ENCODE measurements around the gene KRT76. TPM values are rescaled to one million over a fixed set of nuclear protein-coding genes. Genes with fewer than 3 reads are reported as not detected.

The KRT76 gene
- total RNA-seq, 1 experiment from 2014 or later = not detected

DNA sequence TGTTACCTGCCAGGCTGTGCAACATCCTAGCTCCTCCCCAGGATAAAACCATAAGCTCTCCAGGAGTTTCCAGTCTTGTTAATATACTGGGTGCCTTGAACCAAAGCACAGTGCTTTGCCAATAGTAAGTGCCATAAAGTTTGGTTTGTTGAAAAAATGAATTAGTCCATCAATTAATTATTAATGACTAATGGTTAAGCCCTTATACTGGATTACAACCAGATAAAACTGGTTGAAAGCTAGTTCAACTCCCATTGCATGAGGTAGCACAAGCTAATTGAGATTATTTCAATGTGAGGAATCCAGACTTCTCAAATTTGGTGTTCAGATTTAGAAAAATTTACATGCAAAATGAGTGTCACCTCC is 20.4 kb upstream of the KRT76 start:
- ChIA-PET RAD21 (ENCODE audit: low non-redundant PET in 1 of 2, low total read pairs in 2 of 2, uncharacterized antibody in 2 of 2, unreplicated experiment in 2 of 2) (no interaction called here), POLR2A (no interaction called here), CTCF (no interaction called here)
- TF ChIP-seq RAD21 (IDR thresholded peaks at IDR 0.05; ENCODE audit: low read depth) = no peak
- intact Hi-C loops (cut with micrococcal nuclease) = no loop called here
- Histone ChIP-seq H3K9ac (ENCODE audit: low read length) (no peak overlapping the region), H4K20me1 (ENCODE audit: insufficient read depth) (no peaks in the 10 kb centered on the region), H3K4me2 (ENCODE audit: low read length) (peak overlapping the region; percentile 37; the same call in 1 of the 2 replicates), H3K27ac (ENCODE audit: low read depth, low read length) (no peak overlapping the region), H3K4me1 (ENCODE audit: control insufficient read depth in 1 of 2, insufficient read depth in 2 of 2, low read length in 2 of 2) (peaks cover 8 to 42% of the 10 kb centered on the region in 2 experiments; a peak in 3 of 4 replicates), H3K9me2 (ENCODE audit: insufficient read depth) (no peaks in the 10 kb centered on the region), H3K36me3 (ENCODE audit: control insufficient read depth in 1 of 2, insufficient read depth in 2 of 2, low read length in 2 of 2) (no peaks in the 10 kb centered on the region), H3K4me3 (replicated peaks in 1 of 2; ENCODE audit: low read depth in 1 of 2, low read length in 2 of 2) (no peak overlapping the region), H2AFZ (ENCODE audit: low read depth, low read length, poor library complexity, severe bottlenecking) (no peak overlapping the region), H3K9me3 (ENCODE audit: control insufficient read depth in 1 of 2, insufficient read depth in 1 of 2, low read depth in 1 of 2, low read length in 2 of 2) (no peaks in the 10 kb centered on the region), H3K27me3 (ENCODE audit: insufficient read depth, low read length) (no peaks in the 10 kb centered on the region), H3K79me2 (ENCODE audit: insufficient read depth, low read length) (no peaks in the 10 kb centered on the region)
- DNase-seq (ENCODE audit: low read depth, low spot score) (no peak), ATAC-seq (no peak)
- no TSS peak for BruUV-seq (replicated peaks)

DNA sequence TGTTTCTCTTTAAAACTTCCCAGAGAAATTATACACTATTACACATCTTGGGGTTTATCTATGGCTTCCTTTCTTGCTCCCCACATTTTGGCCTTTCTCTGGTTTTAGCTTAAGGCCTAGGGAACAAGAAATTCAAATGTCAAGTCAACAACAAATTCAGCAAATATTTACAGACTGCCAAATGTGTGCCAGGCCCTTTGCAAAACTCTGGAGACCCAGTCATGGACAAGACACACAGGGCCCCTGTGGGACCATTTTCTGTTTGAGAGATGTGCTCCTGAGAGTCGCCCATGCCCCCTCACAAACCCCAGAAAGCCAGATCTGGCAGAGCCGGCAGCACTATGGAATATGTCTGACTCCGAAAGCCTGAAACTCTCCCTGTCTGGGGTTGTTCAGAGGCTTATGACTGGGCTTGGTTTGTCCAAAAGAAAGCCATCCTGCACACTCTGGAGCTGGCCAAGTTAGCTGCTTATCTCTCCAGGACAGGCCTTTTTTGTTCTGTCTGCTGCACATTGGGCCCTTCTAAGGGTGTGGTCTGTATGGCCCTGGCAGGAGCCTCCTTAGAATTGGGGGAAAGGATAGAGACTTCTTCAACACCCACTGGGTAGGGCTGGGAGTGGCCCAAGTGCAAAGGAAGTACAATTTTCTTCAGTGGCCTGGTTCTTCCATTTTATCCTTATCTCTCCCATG is 19.8 kb upstream of the KRT76 start:
- POLR2A ChIA-PET = no interaction called here
- no peaks in the 10 kb centered on the region for H3K79me2 ChIP-seq (ENCODE audit: insufficient read depth, low read length)
- H3K4me1 ChIP-seq (ENCODE audit: control insufficient read depth in 1 of 2, insufficient read depth in 2 of 2, low read length in 2 of 2) = peaks cover 8 to 42% of the 10 kb centered on the region in 2 experiments; a peak in 3 of 4 replicates
- CTCF ChIA-PET = no interaction called here
- no peak overlapping the region for H3K9ac ChIP-seq (ENCODE audit: low read length)
- no peak for ATAC-seq
- no peaks in the 10 kb centered on the region for H3K9me2 ChIP-seq (ENCODE audit: insufficient read depth)
- RAD21 ChIA-PET (ENCODE audit: low non-redundant PET in 1 of 2, low total read pairs in 2 of 2, uncharacterized antibody in 2 of 2, unreplicated experiment in 2 of 2) = no interaction called here
- H2AFZ ChIP-seq (ENCODE audit: low read depth, low read length, poor library complexity, severe bottlenecking) = no peak overlapping the region
- H3K9me3 ChIP-seq (ENCODE audit: control insufficient read depth in 1 of 2, insufficient read depth in 1 of 2, low read depth in 1 of 2, low read length in 2 of 2) = no peaks in the 10 kb centered on the region
- DNase-seq (ENCODE audit: low read depth, low spot score) = no peak
- TF ChIP-seq, protein P1, sequence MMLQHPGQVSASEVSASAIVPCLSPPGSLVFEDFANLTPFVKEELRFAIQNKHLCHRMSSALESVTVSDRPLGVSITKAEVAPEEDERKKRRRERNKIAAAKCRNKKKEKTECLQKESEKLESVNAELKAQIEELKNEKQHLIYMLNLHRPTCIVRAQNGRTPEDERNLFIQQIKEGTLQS (IDR thresholded peaks at IDR 0.05) = no peak
- no peak overlapping the region for H3K4me2 ChIP-seq (ENCODE audit: low read length)
- BruUV-seq (replicated peaks) = no TSS peak
- H3K36me3 ChIP-seq (ENCODE audit: control insufficient read depth in 1 of 2, insufficient read depth in 2 of 2, low read length in 2 of 2) = no peaks in the 10 kb centered on the region
- H3K27ac ChIP-seq (ENCODE audit: low read depth, low read length) = no peak overlapping the region
- intact Hi-C loops (cut with micrococcal nuclease) = no loop called here
- no peaks in the 10 kb centered on the region for H4K20me1 ChIP-seq (ENCODE audit: insufficient read depth)
- H3K27me3 ChIP-seq (ENCODE audit: insufficient read depth, low read length) = no peaks in the 10 kb centered on the region
- no peak overlapping the region for H3K4me3 ChIP-seq (replicated peaks in 1 of 2; ENCODE audit: low read depth in 1 of 2, low read length in 2 of 2)
